GM18505 (cell line): ENCODE results near the gene DIPK2B.
A peak's percentile ranks its signal among the peaks of the same experiment; 100 is the strongest.

ENCODE experiments used
- ATAC-seq: cut with Tn5 transposase; IDR thresholded peaks from one replicate; pipeline ENCODE4 v1.9.1; 2021; ENCODE audit not compliant: unreplicated experiment
- POLR2A ChIP-seq: IDR thresholded peaks from 4 replicates; pipeline ENCODE4 v1.6.1; 2011; ENCODE audit warnings: borderline replicate concordance; ENCODE audit not compliant: insufficient read depth, insufficient read length; ENCODE audit errors: extremely low read depth

Gene DIPK2B

GRCh38 chrX:45191383-45191782 is 9.3 kb downstream of the DIPK2B start:
- TF ChIP-seq POLR2A: no peak
- ATAC-seq: peak; percentile 52

- no peak for ATAC-seq
- no peak for TF ChIP-seq POLR2A
Measured at GRCh38 chrX:45187731-45188130, 12.9 kb downstream of the DIPK2B start.

GRCh38 chrX:45186643-45187026 is 14.0 kb downstream of the DIPK2B start:
- peak; percentile 18 for ATAC-seq
- no peak for TF ChIP-seq POLR2A

GRCh38 chrX:45184211-45184610 is 16.5 kb downstream of the DIPK2B start:
- no peak for ATAC-seq
- TF ChIP-seq POLR2A: no peak

- TF ChIP-seq POLR2A: no peak
Measured at GRCh38 chrX:45172890-45173289, 27.8 kb downstream of the DIPK2B start.

GRCh38 chrX:45166781-45167180 is 33.9 kb downstream of the DIPK2B start:
- no peak for ATAC-seq
- no peak for TF ChIP-seq POLR2A

More at GRCh38 chrX:45172890-45173289, 27.8 kb downstream of the DIPK2B start:
- ATAC-seq: no peak

- ATAC-seq: no peak
Measured at GRCh38 chrX:45165726-45166125, 35.0 kb downstream of the DIPK2B start.

GRCh38 chrX:45164995-45165394 is 35.7 kb downstream of the DIPK2B start:
- TF ChIP-seq POLR2A: no peak

More at GRCh38 chrX:45165726-45166125, 35.0 kb downstream of the DIPK2B start:
- no peak for TF ChIP-seq POLR2A

GRCh38 chrX:45164021-45164621 is 36.6 kb downstream of the DIPK2B start:
- ATAC-seq: no peak
- TF ChIP-seq POLR2A: no peak

More at GRCh38 chrX:45164995-45165394, 35.7 kb downstream of the DIPK2B start:
- ATAC-seq: no peak

- no peak for ATAC-seq
- no peak for TF ChIP-seq POLR2A
Measured at GRCh38 chrX:45157647-45158046, 43.0 kb downstream of the DIPK2B start.

GRCh38 chrX:45154462-45154861 is 46.2 kb downstream of the DIPK2B start:
- ATAC-seq: no peak
- no peak for TF ChIP-seq POLR2A

GRCh38 chrX:45154033-45154360 is 46.7 kb downstream of the DIPK2B start:
- TF ChIP-seq POLR2A: no peak
- no peak for ATAC-seq
